Muscle layer of colon (tissue), 2 donors: Measurements from ENCODE around the gene CREBBP.

Experiments
- H3K27ac ChIP-seq: one replicate; pipeline ENCODE4 v1.7.0; 2013; ENCODE audit warnings: low read depth, mild to moderate bottlenecking, low read length, moderate library complexity
- H3K27me3 ChIP-seq, 2 donors: one replicate each; pipeline ENCODE4 v1.7.0; 2013; ENCODE audit warnings: low read length in 2 of 2, mild to moderate bottlenecking in 2 of 2; ENCODE audit not compliant: insufficient read depth in 2 of 2, control insufficient read depth in 1 of 2
- H3K36me3 ChIP-seq: one replicate; pipeline ENCODE4 v1.7.0; 2013; ENCODE audit warnings: mild to moderate bottlenecking, low read length; ENCODE audit not compliant: insufficient read depth
- H3K4me1 ChIP-seq: one replicate; pipeline ENCODE4 v1.7.0; 2013; ENCODE audit warnings: mild to moderate bottlenecking, low read length; ENCODE audit not compliant: insufficient read depth
- H3K4me3 ChIP-seq, 2 donors: one replicate each; pipeline ENCODE4 v1.7.0; 2013; ENCODE audit warnings: low read length in 2 of 2, low read depth in 1 of 2, mild to moderate bottlenecking in 1 of 2, moderate library complexity in 1 of 2
- H3K9ac ChIP-seq: one replicate; pipeline ENCODE4 v1.7.0; 2013; ENCODE audit warnings: low read length
- H3K9me3 ChIP-seq: one replicate; pipeline ENCODE4 v1.7.0; 2013; ENCODE audit warnings: mild to moderate bottlenecking, low read length
- donor health status: abdominal sarcoma.
- donor health status: Adenocarcinoma of cecum.

CREBBP gene

DNA sequence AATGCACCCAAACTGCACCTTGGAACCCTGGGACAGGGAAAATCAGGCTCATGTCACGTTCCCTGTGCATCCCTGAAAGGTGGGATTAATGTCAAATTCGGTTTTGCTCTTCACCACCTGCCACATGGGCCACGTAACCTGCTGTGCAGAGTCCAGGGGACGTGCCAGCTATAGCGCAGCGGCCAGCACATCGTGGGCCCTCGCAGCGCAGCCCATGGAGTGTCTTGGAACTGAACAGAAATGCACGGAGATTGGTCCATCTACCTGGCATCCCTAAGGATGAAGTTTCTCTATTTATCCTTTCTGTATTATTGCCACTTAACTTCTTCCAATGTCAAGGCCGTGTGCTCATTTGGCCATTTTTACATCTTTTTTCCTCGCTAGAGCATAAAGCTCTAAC, 95.1 kb downstream of the CREBBP start:
- no peak overlapping the region for H3K4me3 ChIP-seq
- H3K9me3 ChIP-seq: no peaks in the 10 kb centered on the region
- H3K9ac ChIP-seq: no peak overlapping the region
- peaks cover 31% of the 10 kb centered on the region for H3K36me3 ChIP-seq
- H3K27ac ChIP-seq: no peak overlapping the region
- H3K27me3 ChIP-seq: no peaks in the 10 kb centered on the region
- no peaks in the 10 kb centered on the region for H3K4me1 ChIP-seq

DNA sequence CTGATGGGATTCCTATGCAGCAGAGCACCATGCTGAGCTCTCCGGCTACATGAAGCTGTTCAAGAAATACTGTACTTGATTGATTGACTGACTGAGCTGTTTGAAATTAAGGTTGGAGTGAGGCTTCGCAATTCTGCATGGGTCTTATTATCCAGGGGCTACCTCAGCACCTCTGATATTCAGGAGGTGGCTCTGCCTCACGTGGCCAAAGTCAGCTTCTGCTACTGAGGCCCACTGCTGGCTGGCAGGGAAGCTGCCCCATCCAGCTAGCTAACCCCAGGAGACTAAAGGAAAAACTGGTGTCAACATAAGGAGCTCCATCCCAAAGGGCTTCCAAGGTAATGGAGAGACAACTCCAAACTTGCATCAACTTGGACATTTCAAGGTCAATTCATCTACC, 97.0 kb downstream of the CREBBP start:
- no peaks in the 10 kb centered on the region for H3K4me1 ChIP-seq
- H3K27ac ChIP-seq: no peak overlapping the region
- no peaks in the 10 kb centered on the region for H3K9me3 ChIP-seq
- H3K27me3 ChIP-seq: no peaks in the 10 kb centered on the region
- no peak overlapping the region for H3K4me3 ChIP-seq
- H3K36me3 ChIP-seq: peaks cover 38% of the 10 kb centered on the region
- no peak overlapping the region for H3K9ac ChIP-seq

DNA sequence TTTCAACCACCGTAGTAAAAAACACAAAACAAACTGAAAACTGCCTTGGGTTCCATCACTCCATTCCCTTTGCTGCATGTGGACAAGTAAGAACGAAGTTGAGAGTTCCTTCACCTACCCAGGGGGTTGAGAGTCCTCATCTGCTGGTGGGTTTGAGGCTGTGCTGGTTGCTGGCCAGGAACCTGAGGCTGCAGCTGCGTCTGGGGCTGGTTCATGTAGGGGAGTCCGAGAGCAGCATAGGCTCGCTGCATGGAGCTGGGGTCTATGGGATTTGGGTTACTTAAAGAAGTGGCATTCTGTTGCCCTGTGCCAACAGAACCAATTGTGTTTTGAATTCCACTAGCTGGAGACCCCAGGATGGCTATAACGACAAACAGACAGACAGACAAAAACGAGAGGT, 97.9 kb downstream of the CREBBP start:
- Histone ChIP-seq H3K4me1 (no peaks in the 10 kb centered on the region), H3K27me3 (no peaks in the 10 kb centered on the region), H3K9ac (no peak overlapping the region), H3K36me3 (peaks cover 47% of the 10 kb centered on the region), H3K27ac (no peak overlapping the region), H3K9me3 (no peaks in the 10 kb centered on the region), H3K4me3 (no peak overlapping the region)

DNA sequence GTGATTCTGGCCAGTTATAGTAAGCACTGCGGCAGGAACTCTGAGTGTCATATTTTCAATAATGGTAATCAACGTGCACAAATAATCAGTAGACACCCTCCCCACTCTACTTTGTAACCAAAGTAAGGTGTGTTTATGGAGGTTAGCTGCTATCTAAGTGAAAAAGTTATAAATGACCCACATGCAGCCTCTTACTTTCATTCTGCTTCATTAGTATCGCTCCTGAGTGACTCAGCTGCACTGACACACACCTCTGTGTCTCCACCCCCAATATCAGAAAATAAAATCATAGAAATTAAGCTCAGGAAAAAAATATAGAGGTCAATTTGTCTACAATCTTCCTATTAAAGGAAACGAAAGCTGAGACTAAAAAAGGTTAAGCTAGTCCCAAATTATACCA, 99.1 kb downstream of the CREBBP start:
- H3K27ac ChIP-seq: no peak overlapping the region
- no peaks in the 10 kb centered on the region for H3K27me3 ChIP-seq
- peaks cover 53% of the 10 kb centered on the region for H3K36me3 ChIP-seq
- H3K4me1 ChIP-seq: no peaks in the 10 kb centered on the region
- H3K4me3 ChIP-seq: no peak overlapping the region
- H3K9me3 ChIP-seq: no peaks in the 10 kb centered on the region
- H3K9ac ChIP-seq: no peak overlapping the region

DNA sequence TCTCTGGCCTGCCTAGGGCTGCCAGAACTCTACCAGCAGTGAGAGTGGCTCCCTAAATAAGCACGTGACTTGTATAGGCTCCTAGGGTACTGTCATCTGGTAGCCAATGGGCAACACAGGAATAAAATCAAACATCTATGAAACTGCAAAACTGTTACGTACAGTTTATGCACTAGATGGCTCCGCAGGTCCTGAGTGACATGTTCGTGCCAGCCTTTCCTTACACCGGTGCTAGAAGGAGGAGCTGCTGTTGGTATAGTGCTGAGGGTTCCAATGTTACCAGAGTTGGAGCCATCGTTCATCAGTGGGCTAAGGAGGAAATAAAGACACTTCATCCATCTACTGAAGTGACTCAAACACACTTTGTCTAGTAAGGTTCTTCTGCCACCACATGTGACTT, 99.9 kb downstream of the CREBBP start:
- no peak overlapping the region for H3K4me3 ChIP-seq
- no peaks in the 10 kb centered on the region for H3K27me3 ChIP-seq
- no peaks in the 10 kb centered on the region for H3K4me1 ChIP-seq
- no peaks in the 10 kb centered on the region for H3K9me3 ChIP-seq
- peaks cover 59% of the 10 kb centered on the region for H3K36me3 ChIP-seq
- H3K9ac ChIP-seq: no peak overlapping the region
- H3K27ac ChIP-seq: no peak overlapping the region

DNA sequence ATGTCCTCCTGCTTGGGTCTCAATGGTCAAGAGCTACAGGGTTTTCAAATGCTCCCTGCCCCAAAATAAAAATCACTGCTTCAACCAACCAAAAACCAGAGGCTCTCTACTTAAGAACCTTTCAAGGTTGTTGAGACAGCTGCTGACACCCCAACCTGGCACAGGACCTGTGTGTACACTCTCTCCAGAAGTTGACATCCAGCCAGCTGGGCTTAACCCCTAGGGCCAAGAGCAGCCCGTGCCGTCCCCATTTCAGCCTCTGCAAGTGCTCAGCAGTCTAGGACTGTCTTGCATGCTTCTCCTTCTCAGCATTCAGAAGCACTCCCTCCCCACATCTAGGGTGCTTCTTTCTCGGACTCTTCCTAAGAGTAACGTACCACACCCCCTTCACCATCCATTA, 104.2 kb downstream of the CREBBP start:
- no peak overlapping the region for H3K4me3 ChIP-seq
- H3K4me1 ChIP-seq: peaks cover 6% of the 10 kb centered on the region
- H3K9ac ChIP-seq: no peak overlapping the region
- no peaks in the 10 kb centered on the region for H3K9me3 ChIP-seq
- H3K27me3 ChIP-seq: no peaks in the 10 kb centered on the region
- H3K36me3 ChIP-seq: peaks cover 72% of the 10 kb centered on the region
- no peak overlapping the region for H3K27ac ChIP-seq

DNA sequence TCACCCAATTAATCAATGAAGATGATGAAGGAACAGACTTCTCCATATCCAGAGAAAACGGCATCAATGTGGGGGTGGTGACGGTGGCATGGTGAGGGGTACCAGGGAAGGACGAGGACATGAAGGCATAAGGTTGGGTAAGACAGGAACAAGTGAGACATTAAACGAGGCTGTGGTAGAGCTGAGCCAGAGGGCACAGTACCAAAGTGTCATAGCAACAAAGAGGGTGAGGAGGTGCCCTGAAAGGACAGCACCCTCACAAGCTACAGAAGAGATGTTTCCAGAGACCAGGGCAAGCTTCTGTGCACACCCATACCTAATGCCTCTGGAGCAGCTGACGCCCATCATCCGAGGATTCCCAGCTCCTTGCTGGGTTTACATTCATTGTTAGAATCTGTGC, 105.7 kb downstream of the CREBBP start:
- peaks cover 6% of the 10 kb centered on the region for H3K4me1 ChIP-seq
- H3K9me3 ChIP-seq: no peaks in the 10 kb centered on the region
- no peaks in the 10 kb centered on the region for H3K27me3 ChIP-seq
- no peak overlapping the region for H3K27ac ChIP-seq
- no peak overlapping the region for H3K9ac ChIP-seq
- H3K36me3 ChIP-seq: peaks cover 71% of the 10 kb centered on the region
- no peak overlapping the region for H3K4me3 ChIP-seq

DNA sequence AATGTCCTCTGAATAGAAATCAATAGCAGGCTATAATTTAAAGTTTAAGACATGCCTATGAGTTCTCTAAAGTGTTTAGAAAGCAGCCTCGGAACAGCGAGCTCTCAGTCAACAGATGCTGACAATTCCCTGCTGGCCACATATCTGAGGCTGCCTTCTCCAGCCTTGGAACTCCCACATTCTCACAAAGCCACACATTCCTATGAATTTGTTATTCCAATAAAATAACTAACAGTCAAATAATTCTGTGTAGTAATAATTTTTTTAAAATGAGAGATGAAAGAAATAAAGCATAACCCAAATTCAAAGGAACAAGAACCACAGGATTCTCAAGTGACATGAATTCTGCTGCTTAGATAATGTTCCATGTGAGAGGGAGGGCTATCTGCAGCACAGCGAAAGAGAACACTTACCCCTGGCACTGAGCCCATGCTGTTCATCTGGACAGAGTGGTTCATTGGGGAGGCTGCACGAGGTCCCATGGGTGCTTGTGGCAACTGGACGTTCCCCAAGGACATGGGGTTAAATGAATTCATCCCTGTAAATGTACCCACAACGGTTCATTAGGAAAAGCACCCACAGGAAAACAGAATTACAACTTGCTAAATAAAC, 106.3 kb downstream of the CREBBP start:
- Histone ChIP-seq H3K27ac (no peak overlapping the region), H3K36me3 (peaks cover 71% of the 10 kb centered on the region), H3K4me1 (peaks cover 6% of the 10 kb centered on the region), H3K9ac (no peak overlapping the region), H3K4me3 (no peak overlapping the region), H3K9me3 (no peaks in the 10 kb centered on the region), H3K27me3 (no peaks in the 10 kb centered on the region)

DNA sequence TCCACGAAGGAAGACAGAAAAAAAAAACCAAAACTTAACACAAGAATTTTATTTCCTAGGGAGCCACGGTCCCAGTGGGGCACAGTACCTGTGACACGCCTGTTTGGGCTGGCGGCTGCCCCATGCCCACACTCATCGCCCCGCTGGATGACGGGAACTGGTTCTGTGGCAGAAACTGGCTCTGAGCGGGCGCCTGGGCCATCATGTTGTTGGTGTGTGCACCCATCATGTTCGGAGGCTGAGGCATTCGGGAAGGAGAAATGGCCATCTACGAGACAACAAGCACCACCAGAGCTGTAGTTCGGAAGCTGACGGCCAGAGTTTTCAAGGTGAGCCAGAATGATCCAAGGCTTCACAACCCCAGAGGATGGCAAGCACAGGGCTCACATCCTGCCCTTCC, 106.8 kb downstream of the CREBBP start:
- no peaks in the 10 kb centered on the region for H3K27me3 ChIP-seq
- H3K4me3 ChIP-seq: no peak overlapping the region
- H3K4me1 ChIP-seq: peaks cover 6% of the 10 kb centered on the region
- H3K27ac ChIP-seq: no peak overlapping the region
- H3K9ac ChIP-seq: no peak overlapping the region
- H3K9me3 ChIP-seq: no peaks in the 10 kb centered on the region
- H3K36me3 ChIP-seq: peaks cover 74% of the 10 kb centered on the region

DNA sequence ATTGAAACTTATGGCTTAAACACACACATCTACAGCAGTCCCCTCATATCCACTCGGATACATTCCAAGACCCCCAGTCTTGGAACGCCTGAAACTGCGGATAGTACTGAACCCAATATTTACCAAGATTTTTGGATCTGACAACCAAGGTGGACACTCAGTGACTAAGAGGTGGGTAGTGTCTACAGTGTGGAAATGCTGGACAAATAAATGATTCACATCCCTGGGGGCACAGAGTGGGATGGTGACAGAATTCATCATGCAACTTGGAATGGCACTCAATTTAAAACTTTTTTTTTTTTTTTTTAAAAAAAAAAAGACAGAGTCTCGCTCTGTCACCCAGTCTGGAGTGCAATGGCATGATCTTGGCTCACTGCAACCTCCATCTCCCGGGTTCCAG, 109.0 kb downstream of the CREBBP start:
- H3K9ac ChIP-seq: no peak overlapping the region
- H3K27ac ChIP-seq: no peak overlapping the region
- peaks cover 79% of the 10 kb centered on the region for H3K36me3 ChIP-seq
- H3K4me1 ChIP-seq: peaks cover 6% of the 10 kb centered on the region
- no peaks in the 10 kb centered on the region for H3K27me3 ChIP-seq
- no peak overlapping the region for H3K4me3 ChIP-seq
- no peaks in the 10 kb centered on the region for H3K9me3 ChIP-seq

DNA sequence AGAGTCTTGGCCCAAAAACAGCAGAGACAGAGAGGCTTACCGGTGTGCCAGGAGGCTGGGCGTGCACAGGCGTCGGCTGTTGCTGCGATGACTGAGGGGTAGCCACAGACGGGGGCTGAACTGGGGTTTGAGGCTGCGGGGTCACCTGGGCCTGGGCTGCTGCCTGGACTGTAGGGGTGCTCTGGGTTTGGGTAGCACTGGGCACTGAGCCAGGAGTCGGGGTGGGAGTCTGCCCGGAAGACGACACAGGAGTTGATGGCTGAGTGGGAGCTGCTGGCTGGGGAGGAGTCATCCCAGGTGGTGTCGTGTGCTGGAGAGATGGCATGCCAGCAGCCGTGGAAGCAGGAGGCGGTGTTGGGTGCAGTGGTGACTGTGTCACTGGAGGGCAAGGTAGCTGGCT, 110.0 kb downstream of the CREBBP start:
- no peak overlapping the region for H3K27ac ChIP-seq
- no peaks in the 10 kb centered on the region for H3K9me3 ChIP-seq
- no peaks in the 10 kb centered on the region for H3K27me3 ChIP-seq
- peaks cover 78% of the 10 kb centered on the region for H3K36me3 ChIP-seq
- H3K4me3 ChIP-seq: no peak overlapping the region
- H3K9ac ChIP-seq: no peak overlapping the region
- peaks cover 6% of the 10 kb centered on the region for H3K4me1 ChIP-seq

DNA sequence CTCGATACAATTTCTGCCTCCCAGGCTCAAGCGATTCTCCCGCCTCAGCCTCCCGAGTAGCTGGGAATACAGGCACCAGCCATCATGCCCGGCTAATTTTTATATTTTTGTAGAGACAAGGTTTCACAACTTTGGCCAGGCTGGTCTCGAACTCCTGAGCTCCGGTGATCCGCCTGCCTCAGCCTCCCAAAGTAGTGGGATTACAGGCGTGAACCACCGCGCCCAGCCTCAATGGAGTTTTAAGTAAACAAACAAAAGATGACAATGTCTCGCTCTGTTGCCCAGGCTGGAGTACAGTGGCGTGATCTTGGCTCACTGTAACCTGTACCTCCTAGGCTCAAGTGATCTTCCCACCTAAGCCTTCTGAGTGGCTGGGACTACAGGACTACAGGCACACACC, 110.6 kb downstream of the CREBBP start:
- Histone ChIP-seq H3K9ac (no peak overlapping the region), H3K4me1 (peaks cover 6% of the 10 kb centered on the region), H3K27me3 (no peaks in the 10 kb centered on the region), H3K9me3 (no peaks in the 10 kb centered on the region), H3K36me3 (peaks cover 79% of the 10 kb centered on the region), H3K27ac (no peak overlapping the region), H3K4me3 (no peak overlapping the region)
